ENCODE measurements around the gene REEP6. TPM values are rescaled to one million over a fixed set of nuclear protein-coding genes. Genes with fewer than 3 reads are reported as not detected.

The REEP6 gene
- total RNA-seq, 1 experiment from 2014 or later: 9.2 TPM

DNA sequence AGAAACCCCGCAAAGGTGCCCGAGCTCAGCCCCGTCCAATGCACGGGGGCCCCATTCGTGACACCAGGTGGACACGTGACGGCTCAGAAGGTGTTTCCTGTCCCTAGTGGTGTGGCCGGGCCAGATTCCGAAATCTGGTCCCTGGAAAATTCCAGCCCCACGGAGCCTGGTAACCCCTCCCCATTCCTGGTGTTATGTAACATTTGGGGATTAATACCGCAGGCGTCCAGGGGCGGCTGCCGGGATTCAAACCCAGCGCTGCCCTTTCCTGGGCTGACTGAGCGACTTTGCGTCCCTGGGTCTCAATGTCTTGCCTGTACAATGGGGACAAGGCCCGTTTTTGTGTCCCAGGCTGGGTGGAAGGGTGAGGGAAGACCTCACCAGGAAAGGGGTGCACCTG lies 31.9 kb downstream of the REEP6 start:
- no peak overlapping the region for H3K4me3 ChIP-seq (ENCODE audit: low read depth in 2 of 2, low read length in 2 of 2)
- TF ChIP-seq TCF7L2 (IDR thresholded peaks at IDR 0.05; ENCODE audit: low read depth, low read length): no peak
- no peak for TF ChIP-seq POLR2AphosphoS5 (IDR thresholded peaks at IDR 0.05; ENCODE audit: low read depth, low read length)
- TF ChIP-seq REST (IDR thresholded peaks at IDR 0.05; ENCODE audit: insufficient read depth in 1 of 2, low read depth in 2 of 2, low read length in 1 of 2): no peak
- TF ChIP-seq SIN3A (IDR thresholded peaks at IDR 0.05; ENCODE audit: borderline replicate concordance, insufficient read depth, low read depth, low read length): no peak
- no peak for TF ChIP-seq CTCF (IDR thresholded peaks at IDR 0.05)
- ATAC-seq (no peak), DNase-seq (ENCODE audit: low read depth, low spot score) (no peak)
- ChIA-PET POLR2A (no interaction called here), CTCF (no interaction called here)
- no peak overlapping the region for H3K27ac ChIP-seq (ENCODE audit: low read length)
- intact Hi-C loops (cut with micrococcal nuclease; ENCODE audit: unreplicated experiment) (no loop called here), in situ Hi-C loops (cut with HindIII; ENCODE audit: low pct_unique_long_range_greater_than_20kb, low sequenced_read_pairs) (no loop called here)
- H3K36me3 ChIP-seq (ENCODE audit: control insufficient read depth, insufficient read depth, low read length): no peaks in the 10 kb centered on the region
- BruUV-seq (replicated peaks): no TSS peak
- no peaks in the 10 kb centered on the region for H3K9me3 ChIP-seq (ENCODE audit: control insufficient read depth, insufficient read depth, low read depth, low read length)
- H3K4me1 ChIP-seq (ENCODE audit: control insufficient read depth, insufficient read depth, low read length): no peaks in the 10 kb centered on the region
- H3K27me3 ChIP-seq (ENCODE audit: control insufficient read depth, insufficient read depth, low read length): no peaks in the 10 kb centered on the region; the same call in 1 of the 2 replicates

- Histone ChIP-seq H3K9me3 (ENCODE audit: control insufficient read depth, insufficient read depth, low read depth, low read length) (no peaks in the 10 kb centered on the region), H3K4me1 (ENCODE audit: control insufficient read depth, insufficient read depth, low read length) (no peaks in the 10 kb centered on the region), H3K36me3 (ENCODE audit: control insufficient read depth, insufficient read depth, low read length) (no peaks in the 10 kb centered on the region), H3K27me3 (ENCODE audit: control insufficient read depth, insufficient read depth, low read length) (no peaks in the 10 kb centered on the region; the same call in 1 of the 2 replicates), H3K27ac (ENCODE audit: low read length) (no peak within 1 kb of the TSS), H3K4me3 (ENCODE audit: low read depth in 2 of 2, low read length in 2 of 2) (no peak within 1 kb of the TSS)
- intact Hi-C loops (cut with micrococcal nuclease; ENCODE audit: unreplicated experiment): no loop called here
- BruUV-seq (replicated peaks): no TSS peak
- no peak for DNase-seq (ENCODE audit: low read depth, low spot score)
- in situ Hi-C loops (cut with HindIII; ENCODE audit: low pct_unique_long_range_greater_than_20kb, low sequenced_read_pairs): no loop called here
- no peak for TF ChIP-seq REST (IDR thresholded peaks at IDR 0.05; ENCODE audit: insufficient read depth in 1 of 2, low read depth in 2 of 2, low read length in 1 of 2)
- no peak for TF ChIP-seq POLR2AphosphoS5 (IDR thresholded peaks at IDR 0.05; ENCODE audit: low read depth, low read length)
- no peak for TF ChIP-seq SIN3A (IDR thresholded peaks at IDR 0.05; ENCODE audit: borderline replicate concordance, insufficient read depth, low read depth, low read length)
- no peak for TF ChIP-seq CTCF (IDR thresholded peaks at IDR 0.05)
- no peak for TF ChIP-seq TCF7L2 (IDR thresholded peaks at IDR 0.05; ENCODE audit: low read depth, low read length)
- POLR2A ChIA-PET: no interaction called here
- no peak for ATAC-seq
- CTCF ChIA-PET: no interaction called here
Measured at GRCh38 chr19:1523412-1524286, 32.7 kb downstream of the REEP6 start, which contains the start of gene PLK5. Gene PLK5, plus strand, starts transcription at chr19:1524077. Its CDS starts 2,920 bp downstream, at chr19:1526997.

Measured in Panc1 (cell line).